T1000 (cell line): ENCODE results near the gene KATNBL1.

Source experiments
- DNase-seq: peaks from one replicate; lab custom pipeline; 2025; ENCODE audit warnings: mixed read lengths; lab: John Stamatoyannopoulos, UW

Gene KATNBL1

GRCh38 chr15:34116620-34117019 is 93.3 kb downstream of the KATNBL1 start:
- no peak for DNase-seq

GRCh38 chr15:34114739-34115138 is 95.2 kb downstream of the KATNBL1 start:
- no peak for DNase-seq

- DNase-seq: no peak
Observed at GRCh38 chr15:34114215-34114614, 95.7 kb downstream of the KATNBL1 start.

GRCh38 chr15:34111488-34111887 is 98.4 kb downstream of the KATNBL1 start:
- DNase-seq: no peak

GRCh38 chr15:34109797-34110663 is 99.9 kb downstream of the KATNBL1 start:
- no peak for DNase-seq

DNA sequence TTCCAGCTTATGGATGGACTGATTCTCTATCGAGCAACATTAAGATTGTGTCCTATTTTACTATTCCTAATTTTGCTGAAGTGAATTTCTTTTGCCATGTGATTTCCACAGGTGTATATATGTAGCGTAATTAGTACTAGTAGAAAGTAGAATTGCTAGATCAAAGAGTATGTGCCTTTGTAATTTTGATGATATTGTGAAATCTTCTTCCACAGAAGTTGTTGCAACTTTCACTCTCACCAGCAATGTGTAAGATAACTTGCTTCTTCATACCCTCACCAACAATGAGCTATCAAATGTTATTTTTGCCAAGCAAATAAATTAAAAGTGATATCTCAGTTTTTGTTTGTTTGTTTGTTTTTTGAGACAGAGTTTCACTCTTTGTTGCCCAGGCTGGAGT is 102.6 kb downstream of the KATNBL1 start:
- no peak for DNase-seq

- DNase-seq: no peak
Observed at GRCh38 chr15:34106423-34106822, 103.5 kb downstream of the KATNBL1 start.

GRCh38 chr15:34102175-34102925 is 107.5 kb downstream of the KATNBL1 start:
- no peak for DNase-seq

GRCh38 chr15:34101366-34102174 is 108.3 kb downstream of the KATNBL1 start, which contains the start of the genes EMC7 and PGBD4:
Gene EMC7 (minus strand): TSS chr15:34101862. CDS start chr15:34101839, 23 bp downstream.
Gene PGBD4 (plus strand): TSS chr15:34102083. CDS start chr15:34102532, 449 bp downstream.
- DNase-seq: peak; percentile 94

DNA sequence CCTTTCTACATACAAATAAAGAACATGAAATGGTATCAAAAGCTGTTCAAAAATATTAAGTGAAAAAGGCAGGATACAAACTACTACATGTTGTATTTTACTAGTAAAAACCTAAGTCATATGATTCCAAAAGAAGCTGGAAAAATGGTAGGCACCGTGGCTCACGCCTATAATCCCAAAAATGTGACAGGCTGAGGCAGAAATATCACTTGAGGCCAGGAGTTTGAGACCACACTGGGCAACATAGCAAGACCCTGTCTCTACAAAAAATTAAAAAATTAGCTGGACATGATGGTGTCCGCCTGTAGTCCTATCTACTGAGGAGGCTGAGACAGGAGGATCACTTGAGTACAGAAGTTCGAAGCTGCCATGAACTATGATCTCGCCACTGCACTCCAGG is 110.0 kb downstream of the KATNBL1 start:
- no peak for DNase-seq
